GM12873 (cell line): ENCODE data around the gene PIGU.

ENCODE experiments used
- CTCF ChIP-seq: IDR thresholded peaks from 2 replicates; pipeline ENCODE4 v1.5.1; 2012; ENCODE audit warnings: low read depth, mild to moderate bottlenecking, moderate library complexity, low read length, control low read depth; ENCODE audit not compliant: insufficient read depth; ENCODE audit errors: missing control alignments

Gene PIGU

DNA sequence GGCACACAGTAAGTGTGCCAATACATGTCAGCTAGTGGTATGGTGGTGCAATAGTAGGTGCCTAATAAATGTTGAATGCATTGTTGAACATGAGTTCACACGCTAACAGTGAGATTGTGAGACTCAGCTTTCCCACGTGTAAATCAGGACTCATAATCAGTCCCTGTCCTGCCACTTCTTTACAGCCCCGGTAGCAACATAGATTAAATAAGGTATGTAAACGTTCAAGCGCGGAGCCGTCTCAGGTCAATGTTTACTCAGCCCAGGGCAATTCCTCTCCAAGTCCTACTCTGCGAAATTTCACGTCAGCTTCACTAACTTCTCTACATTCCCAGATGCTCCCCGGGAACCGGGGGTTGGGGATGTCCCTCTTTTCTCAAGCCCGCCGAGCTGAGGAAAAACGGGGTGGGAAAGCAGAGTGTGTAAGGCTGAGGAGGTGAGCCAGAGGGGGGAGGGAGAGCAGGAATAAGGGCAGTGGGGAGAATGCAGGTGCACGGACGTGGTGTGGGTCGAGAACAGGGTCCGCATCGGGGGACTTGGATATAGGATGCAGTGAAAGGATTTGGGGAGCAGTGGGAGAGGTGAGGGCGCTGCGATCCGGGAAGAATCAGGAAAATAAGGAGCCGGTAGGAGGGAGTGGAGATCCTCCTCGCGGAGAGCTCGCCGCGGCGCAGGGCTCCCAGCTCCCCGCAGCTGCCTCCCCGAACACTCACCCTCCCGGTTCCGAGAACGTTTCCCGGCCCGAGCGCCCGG, 26.7 kb upstream of the PIGU start:
- TF ChIP-seq CTCF: peak; percentile 7

GRCh38 chr20:34703061-34703423, 26.1 kb upstream of the PIGU start:
- TF ChIP-seq CTCF: no peak

GRCh38 chr20:34701405-34702085, 24.7 kb upstream of the PIGU start:
- no peak for TF ChIP-seq CTCF

- no peak for TF ChIP-seq CTCF
Measured at GRCh38 chr20:34693414-34693813, 16.5 kb upstream of the PIGU start.

DNA sequence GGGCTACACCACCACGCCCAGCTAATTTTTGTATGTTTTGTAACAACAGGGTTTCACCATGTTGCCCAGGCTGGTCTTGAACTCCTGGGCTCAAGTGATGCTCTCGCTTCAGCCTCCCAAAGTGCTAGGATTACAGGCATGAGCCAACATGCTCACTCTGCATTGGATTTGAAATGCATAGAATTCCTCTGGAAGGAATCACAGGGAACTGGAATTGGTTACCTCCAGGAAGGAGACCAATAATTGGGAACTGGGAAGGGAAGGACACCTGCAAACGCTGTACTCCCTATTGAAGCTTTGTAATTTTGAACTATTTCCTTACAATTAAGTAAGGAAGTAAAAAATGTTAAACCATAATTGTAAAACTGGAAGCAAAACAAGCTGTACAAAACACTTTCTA, 14.9 kb upstream of the PIGU start:
- no peak for TF ChIP-seq CTCF

DNA sequence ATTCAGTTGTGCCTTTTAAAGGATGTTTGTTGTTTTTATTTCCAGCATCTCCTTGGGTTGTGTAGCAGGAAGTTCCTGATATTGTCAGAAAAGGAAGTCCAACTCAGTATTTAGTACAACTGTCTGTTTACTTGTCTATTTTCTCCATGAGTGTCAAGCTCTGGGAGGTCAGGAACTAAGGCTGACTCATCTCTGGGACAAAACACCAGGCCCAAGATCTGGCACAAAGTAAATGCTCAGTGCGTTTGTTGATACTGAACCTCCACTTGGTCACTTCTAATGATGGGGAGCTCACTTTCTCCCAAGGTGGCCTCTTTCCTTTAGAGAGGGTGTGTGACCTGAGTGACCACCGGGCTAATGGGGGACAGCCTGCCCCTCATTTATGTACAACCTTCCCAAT, 12.6 kb upstream of the PIGU start:
- TF ChIP-seq CTCF: no peak

GRCh38 chr20:34683667-34684066, 6.8 kb upstream of the PIGU start:
- TF ChIP-seq CTCF: no peak
